SK-N-SH treated with all-trans-retinoic acid at 6 μM for 48 hours (cell line): Measurements from ENCODE around the gene SPEF1.
"Not testable (repeated sequence)": the region's sequence is repeated elsewhere in the genome, so short reads cannot be mapped to it uniquely, and the experiment has no call there.

Experiments used
- ATAC-seq: fragments of 200-7000 bp; cut with Tn5 transposase; 3 replicates; pipeline ENCODE4 v1.9.1; 2020; ENCODE audit warnings: mild to moderate bottlenecking, moderate library complexity
- ARNTL ChIP-seq: fragments of 450-650 bp; formaldehyde crosslinking; IDR thresholded peaks from 2 replicates; pipeline ENCODE4 v1.5.0; 2020; ENCODE audit warnings: low read depth, mild to moderate bottlenecking, moderate library complexity, borderline replicate concordance
- CSDC2 ChIP-seq: fragments of 250-450 bp; sonication (Bioruptor Pico); IDR thresholded peaks from 2 replicates; pipeline ENCODE4 v1.5.0; 2020; ENCODE audit warnings: mild to moderate bottlenecking, moderate library complexity
- ESRRG ChIP-seq: fragments of 250-450 bp; sonication (Bioruptor Pico); IDR thresholded peaks from 2 replicates; pipeline ENCODE4 v1.6.1; 2021; ENCODE audit warnings: mild to moderate bottlenecking
- GLIS3 ChIP-seq: fragments of 250-450 bp; sonication (Bioruptor Pico); IDR thresholded peaks from 2 replicates; pipeline ENCODE4 v1.5.0; 2020; ENCODE audit warnings: mild to moderate bottlenecking, moderate library complexity
- ISL1 ChIP-seq: fragments of 250-450 bp; sonication (Bioruptor Pico); IDR thresholded peaks from 2 replicates; pipeline ENCODE4 v2.1.2; 2022; ENCODE audit warnings: mild to moderate bottlenecking, moderate library complexity
- OSR1 ChIP-seq: fragments of 250-450 bp; sonication (Bioruptor Pico); IDR thresholded peaks from 2 replicates; pipeline ENCODE4 v1.8.0; 2022; ENCODE audit warnings: moderate library complexity, mild to moderate bottlenecking, inconsistent platforms
- PPARA ChIP-seq: fragments of 250-450 bp; sonication (Bioruptor Pico); IDR thresholded peaks from 2 replicates; pipeline ENCODE4 v1.5.0; 2020; ENCODE audit warnings: mild to moderate bottlenecking, borderline replicate concordance
- RARB ChIP-seq: fragments of 250-450 bp; sonication (Bioruptor Pico); IDR thresholded peaks from 2 replicates; pipeline ENCODE4 v1.8.0; 2021; ENCODE audit warnings: mild to moderate bottlenecking, moderate library complexity
- TCF4 ChIP-seq: fragments of 250-450 bp; sonication (Bioruptor Pico); IDR thresholded peaks from 2 replicates; pipeline ENCODE4 v1.8.0; 2021; ENCODE audit warnings: mild to moderate bottlenecking, moderate library complexity, borderline replicate concordance
- TOX ChIP-seq: fragments of 250-450 bp; sonication (Bioruptor Pico); IDR thresholded peaks from 2 replicates; pipeline ENCODE4 v1.8.0; 2021; ENCODE audit warnings: mild to moderate bottlenecking, moderate library complexity, borderline replicate concordance
- ZC3H10 ChIP-seq: fragments of 250-450 bp; sonication (Bioruptor Pico); IDR thresholded peaks from 2 replicates; pipeline ENCODE4 v1.5.1; 2021; ENCODE audit warnings: mild to moderate bottlenecking, moderate library complexity
- ZFP3 ChIP-seq: fragments of 250-450 bp; sonication (Bioruptor Pico); IDR thresholded peaks from 2 replicates; pipeline ENCODE4 v1.5.0; 2020; ENCODE audit warnings: mild to moderate bottlenecking, moderate library complexity
- ZNF565 ChIP-seq: fragments of 450-650 bp; formaldehyde crosslinking; conservative IDR thresholded peaks from 2 replicates; pipeline ENCODE4 v1.5.0; 2020; ENCODE audit warnings: low read depth, mild to moderate bottlenecking, moderate library complexity
- ZNF70 ChIP-seq: fragments of 450-650 bp; formaldehyde crosslinking; IDR thresholded peaks from 2 replicates; pipeline ENCODE4 v1.5.0; 2020; ENCODE audit warnings: mild to moderate bottlenecking, moderate library complexity
- ZNF8 ChIP-seq: fragments of 450-650 bp; formaldehyde crosslinking; IDR thresholded peaks from 2 replicates; pipeline ENCODE4 v1.5.0; 2020; ENCODE audit warnings: mild to moderate bottlenecking, moderate library complexity
- TF ChIP-seq, protein P1 (sequence below): fragments of 250-450 bp; sonication (Bioruptor Pico); IDR thresholded peaks from 2 replicates; pipeline ENCODE4 v1.5.0; 2020; ENCODE audit warnings: mild to moderate bottlenecking, moderate library complexity
- TF ChIP-seq, protein P2 (sequence below): fragments of 250-450 bp; sonication (Bioruptor Pico); IDR thresholded peaks from 2 replicates; pipeline ENCODE4 v1.5.1; 2021; ENCODE audit warnings: mild to moderate bottlenecking, moderate library complexity
- TF ChIP-seq, protein P3 (sequence below): fragments of 250-450 bp; sonication (Bioruptor Pico); IDR thresholded peaks from 2 replicates; pipeline ENCODE4 v1.5.1; 2020; ENCODE audit warnings: low read depth, mild to moderate bottlenecking, moderate library complexity
- TF ChIP-seq, protein P4 (sequence below): fragments of 250-450 bp; sonication (Bioruptor Pico); IDR thresholded peaks from 2 replicates; pipeline ENCODE4 v1.8.0; 2020; ENCODE audit warnings: mild to moderate bottlenecking, moderate library complexity, borderline replicate concordance

Gene SPEF1, protein sequence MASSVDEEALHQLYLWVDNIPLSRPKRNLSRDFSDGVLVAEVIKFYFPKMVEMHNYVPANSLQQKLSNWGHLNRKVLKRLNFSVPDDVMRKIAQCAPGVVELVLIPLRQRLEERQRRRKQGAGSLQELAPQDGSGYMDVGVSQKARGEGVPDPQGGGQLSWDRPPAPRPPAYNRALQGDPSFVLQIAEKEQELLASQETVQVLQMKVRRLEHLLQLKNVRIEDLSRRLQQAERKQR

DNA sequence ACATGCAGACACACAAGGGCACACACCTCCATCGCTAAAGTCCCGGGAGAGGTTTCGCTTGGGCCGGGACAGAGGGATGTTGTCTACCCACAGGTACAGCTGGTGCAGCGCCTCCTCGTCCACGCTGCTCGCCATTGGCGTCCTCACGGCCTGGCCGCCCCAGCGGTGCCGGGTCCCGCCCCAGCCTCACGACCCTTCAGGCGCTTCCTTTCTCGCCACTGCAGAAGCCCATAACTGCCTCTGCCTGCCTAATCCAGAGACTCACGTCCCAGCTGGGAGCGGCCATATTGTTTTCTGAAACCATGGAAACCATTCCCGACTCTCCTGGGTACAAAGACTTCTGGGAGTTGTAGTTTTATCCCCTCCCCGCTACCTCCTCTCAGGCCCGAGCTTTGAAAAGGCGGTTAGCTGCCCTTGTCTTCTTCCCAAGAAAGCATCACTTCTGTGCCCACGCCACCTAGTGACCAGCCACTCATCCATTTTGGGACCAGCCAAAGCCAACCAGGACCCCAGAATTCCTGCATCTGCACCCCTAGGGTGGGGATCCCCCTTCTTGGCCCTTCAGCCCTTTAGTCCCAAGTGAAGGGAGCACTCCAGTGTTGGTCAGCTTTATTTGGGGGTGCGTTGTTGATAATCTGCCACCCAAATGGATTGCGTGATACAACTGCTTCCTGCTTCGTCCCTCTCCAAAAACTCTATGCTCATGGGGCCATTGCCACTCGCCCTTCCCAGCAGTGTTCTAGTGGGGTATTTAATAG lies at the start of gene SPEF1:
TSS of gene SPEF1 (minus strand) at position 296 of the 758 bp plus-strand sequence. CDS start at position 135, 161 bp downstream.
- no peak; the same call in 1 of the 2 replicates for TF ChIP-seq GLIS3
- TF ChIP-seq, protein P1, sequence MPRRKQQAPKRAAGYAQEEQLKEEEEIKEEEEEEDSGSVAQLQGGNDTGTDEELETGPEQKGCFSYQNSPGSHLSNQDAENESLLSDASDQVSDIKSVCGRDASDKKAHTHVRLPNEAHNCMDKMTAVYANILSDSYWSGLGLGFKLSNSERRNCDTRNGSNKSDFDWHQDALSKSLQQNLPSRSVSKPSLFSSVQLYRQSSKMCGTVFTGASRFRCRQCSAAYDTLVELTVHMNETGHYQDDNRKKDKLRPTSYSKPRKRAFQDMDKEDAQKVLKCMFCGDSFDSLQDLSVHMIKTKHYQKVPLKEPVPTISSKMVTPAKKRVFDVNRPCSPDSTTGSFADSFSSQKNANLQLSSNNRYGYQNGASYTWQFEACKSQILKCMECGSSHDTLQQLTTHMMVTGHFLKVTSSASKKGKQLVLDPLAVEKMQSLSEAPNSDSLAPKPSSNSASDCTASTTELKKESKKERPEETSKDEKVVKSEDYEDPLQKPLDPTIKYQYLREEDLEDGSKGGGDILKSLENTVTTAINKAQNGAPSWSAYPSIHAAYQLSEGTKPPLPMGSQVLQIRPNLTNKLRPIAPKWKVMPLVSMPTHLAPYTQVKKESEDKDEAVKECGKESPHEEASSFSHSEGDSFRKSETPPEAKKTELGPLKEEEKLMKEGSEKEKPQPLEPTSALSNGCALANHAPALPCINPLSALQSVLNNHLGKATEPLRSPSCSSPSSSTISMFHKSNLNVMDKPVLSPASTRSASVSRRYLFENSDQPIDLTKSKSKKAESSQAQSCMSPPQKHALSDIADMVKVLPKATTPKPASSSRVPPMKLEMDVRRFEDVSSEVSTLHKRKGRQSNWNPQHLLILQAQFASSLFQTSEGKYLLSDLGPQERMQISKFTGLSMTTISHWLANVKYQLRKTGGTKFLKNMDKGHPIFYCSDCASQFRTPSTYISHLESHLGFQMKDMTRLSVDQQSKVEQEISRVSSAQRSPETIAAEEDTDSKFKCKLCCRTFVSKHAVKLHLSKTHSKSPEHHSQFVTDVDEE, result 0 out of 2 replicates have a peak, but pooled peaks have one; percentile 27
- TF ChIP-seq, protein P2, sequence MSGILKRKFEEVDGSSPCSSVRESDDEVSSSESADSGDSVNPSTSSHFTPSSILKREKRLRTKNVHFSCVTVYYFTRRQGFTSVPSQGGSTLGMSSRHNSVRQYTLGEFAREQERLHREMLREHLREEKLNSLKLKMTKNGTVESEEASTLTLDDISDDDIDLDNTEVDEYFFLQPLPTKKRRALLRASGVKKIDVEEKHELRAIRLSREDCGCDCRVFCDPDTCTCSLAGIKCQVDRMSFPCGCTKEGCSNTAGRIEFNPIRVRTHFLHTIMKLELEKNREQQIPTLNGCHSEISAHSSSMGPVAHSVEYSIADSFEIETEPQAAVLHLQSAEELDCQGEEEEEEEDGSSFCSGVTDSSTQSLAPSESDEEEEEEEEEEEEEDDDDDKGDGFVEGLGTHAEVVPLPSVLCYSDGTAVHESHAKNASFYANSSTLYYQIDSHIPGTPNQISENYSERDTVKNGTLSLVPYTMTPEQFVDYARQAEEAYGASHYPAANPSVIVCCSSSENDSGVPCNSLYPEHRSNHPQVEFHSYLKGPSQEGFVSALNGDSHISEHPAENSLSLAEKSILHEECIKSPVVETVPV (CRISPR knock-in tag), result peak; percentile 25; the same call in 1 of the 2 replicates
- peak; percentile 85 for ATAC-seq

DNA sequence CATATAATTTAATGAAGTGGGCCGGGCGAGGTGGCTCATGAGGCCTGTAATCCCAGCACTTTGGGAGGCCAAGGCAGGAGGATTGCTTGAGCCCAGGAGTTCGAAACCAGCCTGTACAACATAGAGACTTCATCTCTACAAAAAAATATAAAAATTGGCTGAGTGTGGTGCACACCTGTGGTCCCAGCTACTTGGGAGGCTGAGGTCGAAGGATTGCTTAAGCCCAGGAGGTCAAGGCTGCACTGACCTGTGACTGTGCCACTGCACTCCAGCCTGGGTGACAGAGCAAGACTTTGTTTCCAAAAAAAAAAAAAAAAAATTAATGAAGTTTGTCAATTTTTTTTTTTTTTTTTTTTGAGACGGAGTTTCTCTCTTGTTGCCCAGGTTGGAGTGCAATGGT lies 48.6 kb upstream of the SPEF1 start:
- ATAC-seq, result not testable (repeated sequence)

DNA sequence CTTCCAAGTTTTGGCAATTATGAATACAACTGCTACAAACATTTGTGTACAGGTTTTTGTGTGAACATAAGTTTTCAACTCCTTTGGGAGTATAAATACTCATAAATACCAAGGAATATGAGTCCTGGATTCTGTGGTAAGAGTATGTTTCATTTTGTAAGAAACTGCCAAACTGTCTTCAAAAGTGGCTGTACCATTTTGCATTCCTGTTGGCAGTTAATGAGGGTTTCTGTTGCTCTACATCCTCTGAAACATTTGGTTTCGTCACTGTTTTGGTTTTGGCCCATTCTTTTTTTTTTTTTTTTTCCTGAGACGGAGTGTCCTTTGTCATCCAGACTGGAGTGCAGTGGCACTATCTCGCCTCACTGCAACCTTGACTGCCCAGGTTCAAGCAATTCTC lies 47.5 kb upstream of the SPEF1 start:
- ATAC-seq, result no peak
- TF ChIP-seq ISL1 (no peak), OSR1 (no peak), GLIS3 (no peak), TOX (CRISPR knock-in tag) (no peak), ESRRG (CRISPR knock-in tag) (no peak), ARNTL (CRISPR knock-in tag) (no peak), RARB (no peak), CSDC2 (no peak), ZNF70 (CRISPR knock-in tag) (no peak)
- TF ChIP-seq, protein P3, sequence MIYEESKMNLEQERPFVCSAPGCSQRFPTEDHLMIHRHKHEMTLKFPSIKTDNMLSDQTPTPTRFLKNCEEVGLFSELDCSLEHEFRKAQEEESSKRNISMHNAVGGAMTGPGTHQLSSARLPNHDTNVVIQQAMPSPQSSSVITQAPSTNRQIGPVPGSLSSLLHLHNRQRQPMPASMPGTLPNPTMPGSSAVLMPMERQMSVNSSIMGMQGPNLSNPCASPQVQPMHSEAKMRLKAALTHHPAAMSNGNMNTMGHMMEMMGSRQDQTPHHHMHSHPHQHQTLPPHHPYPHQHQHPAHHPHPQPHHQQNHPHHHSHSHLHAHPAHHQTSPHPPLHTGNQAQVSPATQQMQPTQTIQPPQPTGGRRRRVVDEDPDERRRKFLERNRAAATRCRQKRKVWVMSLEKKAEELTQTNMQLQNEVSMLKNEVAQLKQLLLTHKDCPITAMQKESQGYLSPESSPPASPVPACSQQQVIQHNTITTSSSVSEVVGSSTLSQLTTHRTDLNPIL (CRISPR knock-in tag), result no peak
- TF ChIP-seq, protein P1, result no peak
- TF ChIP-seq, protein P4, sequence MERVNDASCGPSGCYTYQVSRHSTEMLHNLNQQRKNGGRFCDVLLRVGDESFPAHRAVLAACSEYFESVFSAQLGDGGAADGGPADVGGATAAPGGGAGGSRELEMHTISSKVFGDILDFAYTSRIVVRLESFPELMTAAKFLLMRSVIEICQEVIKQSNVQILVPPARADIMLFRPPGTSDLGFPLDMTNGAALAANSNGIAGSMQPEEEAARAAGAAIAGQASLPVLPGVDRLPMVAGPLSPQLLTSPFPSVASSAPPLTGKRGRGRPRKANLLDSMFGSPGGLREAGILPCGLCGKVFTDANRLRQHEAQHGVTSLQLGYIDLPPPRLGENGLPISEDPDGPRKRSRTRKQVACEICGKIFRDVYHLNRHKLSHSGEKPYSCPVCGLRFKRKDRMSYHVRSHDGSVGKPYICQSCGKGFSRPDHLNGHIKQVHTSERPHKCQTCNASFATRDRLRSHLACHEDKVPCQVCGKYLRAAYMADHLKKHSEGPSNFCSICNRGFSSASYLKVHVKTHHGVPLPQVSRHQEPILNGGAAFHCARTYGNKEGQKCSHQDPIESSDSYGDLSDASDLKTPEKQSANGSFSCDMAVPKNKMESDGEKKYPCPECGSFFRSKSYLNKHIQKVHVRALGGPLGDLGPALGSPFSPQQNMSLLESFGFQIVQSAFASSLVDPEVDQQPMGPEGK (CRISPR knock-in tag), result no peak

DNA sequence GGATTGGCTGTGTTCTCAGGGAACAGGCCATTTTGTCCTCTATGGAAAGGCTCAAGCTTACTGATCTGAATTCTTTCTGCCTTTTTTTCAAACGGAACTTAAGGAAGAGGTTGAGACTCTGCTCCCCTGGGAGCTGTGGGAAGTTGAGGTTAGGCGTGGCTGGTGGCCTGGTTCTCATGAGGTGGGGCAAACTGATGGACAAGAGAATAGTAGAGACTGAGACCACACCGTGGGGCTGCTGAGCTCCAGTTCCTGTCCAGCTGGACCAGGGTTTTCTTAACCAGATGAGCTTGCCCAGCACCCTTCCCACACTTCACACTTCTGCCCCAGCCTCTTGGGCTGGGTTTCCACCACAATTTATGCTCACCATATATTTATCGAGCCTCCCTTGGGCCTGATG lies 45.2 kb upstream of the SPEF1 start:
- ATAC-seq, result no peak
- no peak for TF ChIP-seq ARNTL (CRISPR knock-in tag)
- no peak for TF ChIP-seq ISL1
- no peak for TF ChIP-seq OSR1
- TF ChIP-seq TOX (CRISPR knock-in tag), result no peak
- TF ChIP-seq ZC3H10 (CRISPR knock-in tag), result no peak
- TF ChIP-seq ZNF565 (CRISPR knock-in tag), result no peak
- TF ChIP-seq ZNF8 (CRISPR knock-in tag), result no peak
- TF ChIP-seq, protein P4 (CRISPR knock-in tag), result no peak
- TF ChIP-seq TCF4, result no peak
- no peak for TF ChIP-seq ZFP3 (CRISPR knock-in tag)
- TF ChIP-seq PPARA (CRISPR knock-in tag), result no peak
- no peak for TF ChIP-seq ESRRG (CRISPR knock-in tag)
- TF ChIP-seq, all 23 proteins: peak for 0
